SK-N-SH treated with all-trans-retinoic acid at 6 μM for 48 hours (cell line): ENCODE results near the gene FUT7.

ENCODE experiments used
- ARNTL ChIP-seq: fragments of 450-650 bp; formaldehyde crosslinking; IDR thresholded peaks from 2 replicates; pipeline ENCODE4 v1.5.0; 2020; ENCODE audit warnings: low read depth, mild to moderate bottlenecking, moderate library complexity, borderline replicate concordance
- CREB5 ChIP-seq: fragments of 250-450 bp; sonication (Bioruptor Pico); IDR thresholded peaks from 2 replicates; pipeline ENCODE4 v1.5.1; 2020; ENCODE audit warnings: low read depth, mild to moderate bottlenecking, moderate library complexity
- PATZ1 ChIP-seq: fragments of 250-450 bp; sonication (Bioruptor Pico); IDR thresholded peaks from 2 replicates; pipeline ENCODE4 v1.8.0; 2020; ENCODE audit warnings: mild to moderate bottlenecking, moderate library complexity, borderline replicate concordance
- TOX ChIP-seq: fragments of 250-450 bp; sonication (Bioruptor Pico); IDR thresholded peaks from 2 replicates; pipeline ENCODE4 v1.8.0; 2021; ENCODE audit warnings: mild to moderate bottlenecking, moderate library complexity, borderline replicate concordance
- ZC3H10 ChIP-seq: fragments of 250-450 bp; sonication (Bioruptor Pico); IDR thresholded peaks from 2 replicates; pipeline ENCODE4 v1.5.1; 2021; ENCODE audit warnings: mild to moderate bottlenecking, moderate library complexity
- ZFP30 ChIP-seq: fragments of 450-650 bp; formaldehyde crosslinking; IDR thresholded peaks from 2 replicates; pipeline ENCODE4 v1.5.0; 2022; ENCODE audit warnings: mild to moderate bottlenecking, moderate library complexity

- no peak for TF ChIP-seq TOX
- no peak for TF ChIP-seq CREB5 (CRISPR knock-in tag)
- no peak for TF ChIP-seq ZC3H10 (CRISPR knock-in tag)
- TF ChIP-seq ZFP30 (CRISPR knock-in tag), result no peak
- TF ChIP-seq ARNTL, result no peak
- no peak for TF ChIP-seq PATZ1 (CRISPR knock-in tag)
These were observed 9.8 kb downstream of the FUT7 start for GRCh38 chr9:137021979-137022661.
